Activated T-cell treated with anti-CD3 and anti-CD28 coated beads, Interleukin-2, amount 50 U/mL, for 24 hours (primary cell): Measurements from ENCODE around the gene REPS1.
"Not testable (repeated sequence)": the region's sequence is repeated elsewhere in the genome, so short reads cannot be mapped to it uniquely, and the experiment has no call there.

Experiments used
- DNase-seq: peaks from one replicate; pipeline ENCODE4 v3.0.0-alpha.2; 2020
- H3K27ac Mint-ChIP-seq: 2 replicates; pipeline ENCODE4 v1.8.0; 2020; ENCODE audit warnings: mild to moderate bottlenecking, mixed read lengths
- H3K27me3 Mint-ChIP-seq: 2 replicates; pipeline ENCODE4 v1.8.0; 2020; ENCODE audit warnings: mixed read lengths
- H3K36me3 Mint-ChIP-seq: 2 replicates; pipeline ENCODE4 v1.8.0; 2020; ENCODE audit warnings: low read depth, mixed read lengths
- H3K4me1 Mint-ChIP-seq: 2 replicates; pipeline ENCODE4 v1.8.0; 2020; ENCODE audit warnings: low read depth, mixed read lengths
- H3K4me3 Mint-ChIP-seq: 2 replicates; pipeline ENCODE4 v1.8.0; 2020; ENCODE audit warnings: mild to moderate bottlenecking, moderate library complexity, mixed read lengths
- H3K9me3 Mint-ChIP-seq: 2 replicates; pipeline ENCODE4 v1.8.0; 2020; ENCODE audit warnings: mixed read lengths

REPS1 gene, protein sequence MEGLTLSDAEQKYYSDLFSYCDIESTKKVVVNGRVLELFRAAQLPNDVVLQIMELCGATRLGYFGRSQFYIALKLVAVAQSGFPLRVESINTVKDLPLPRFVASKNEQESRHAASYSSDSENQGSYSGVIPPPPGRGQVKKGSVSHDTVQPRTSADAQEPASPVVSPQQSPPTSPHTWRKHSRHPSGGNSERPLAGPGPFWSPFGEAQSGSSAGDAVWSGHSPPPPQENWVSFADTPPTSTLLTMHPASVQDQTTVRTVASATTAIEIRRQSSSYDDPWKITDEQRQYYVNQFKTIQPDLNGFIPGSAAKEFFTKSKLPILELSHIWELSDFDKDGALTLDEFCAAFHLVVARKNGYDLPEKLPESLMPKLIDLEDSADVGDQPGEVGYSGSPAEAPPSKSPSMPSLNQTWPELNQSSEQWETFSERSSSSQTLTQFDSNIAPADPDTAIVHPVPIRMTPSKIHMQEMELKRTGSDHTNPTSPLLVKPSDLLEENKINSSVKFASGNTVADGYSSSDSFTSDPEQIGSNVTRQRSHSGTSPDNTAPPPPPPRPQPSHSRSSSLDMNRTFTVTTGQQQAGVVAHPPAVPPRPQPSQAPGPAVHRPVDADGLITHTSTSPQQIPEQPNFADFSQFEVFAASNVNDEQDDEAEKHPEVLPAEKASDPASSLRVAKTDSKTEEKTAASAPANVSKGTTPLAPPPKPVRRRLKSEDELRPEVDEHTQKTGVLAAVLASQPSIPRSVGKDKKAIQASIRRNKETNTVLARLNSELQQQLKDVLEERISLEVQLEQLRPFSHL

GRCh38 chr6:138987643-138988468 lies at the start of gene REPS1:
Gene REPS1 (minus strand): TSS chr6:138988253. CDS start chr6:138987682, 571 bp downstream.
- DNase-seq: peak; percentile 97
- no peak within 1 kb of the TSS for H3K4me3 Mint-ChIP-seq
- no peaks in the 10 kb centered on the region for H3K9me3 Mint-ChIP-seq
- peaks cover 8% of the 10 kb centered on the region for H3K36me3 Mint-ChIP-seq
- H3K4me1 Mint-ChIP-seq: peaks cover 11% of the 10 kb centered on the region
- no peaks in the 10 kb centered on the region for H3K27me3 Mint-ChIP-seq
- H3K27ac Mint-ChIP-seq: peak within 1 kb of the TSS; percentile 97

DNA sequence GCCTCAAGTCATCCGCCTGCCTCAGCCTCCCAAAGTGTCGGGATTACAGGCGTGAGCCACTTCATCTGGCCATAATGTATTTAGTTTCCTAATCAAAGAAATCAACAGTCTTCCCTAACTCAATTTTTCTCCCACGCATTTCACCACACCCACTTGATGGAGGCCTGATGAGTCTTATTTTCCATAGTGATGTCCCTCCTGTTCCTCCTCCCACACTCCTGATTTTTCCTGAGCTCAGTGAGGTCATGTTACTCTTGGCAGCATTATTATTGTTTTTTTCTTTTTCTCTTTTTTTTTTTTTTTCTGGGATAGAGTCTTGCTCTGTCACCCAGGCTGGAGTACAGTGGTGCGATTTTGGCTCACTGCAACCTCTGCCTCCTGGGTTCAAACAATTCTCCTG lies 49.4 kb upstream of the REPS1 start:
- peaks cover 34% of the 10 kb centered on the region for H3K4me1 Mint-ChIP-seq
- no peak for DNase-seq
- no peaks in the 10 kb centered on the region for H3K9me3 Mint-ChIP-seq
- peaks cover 92% of the 10 kb centered on the region for H3K36me3 Mint-ChIP-seq
- H3K4me3 Mint-ChIP-seq: no peak overlapping the region
- H3K27ac Mint-ChIP-seq: peak overlapping the region; percentile 50
- no peaks in the 10 kb centered on the region for H3K27me3 Mint-ChIP-seq

DNA sequence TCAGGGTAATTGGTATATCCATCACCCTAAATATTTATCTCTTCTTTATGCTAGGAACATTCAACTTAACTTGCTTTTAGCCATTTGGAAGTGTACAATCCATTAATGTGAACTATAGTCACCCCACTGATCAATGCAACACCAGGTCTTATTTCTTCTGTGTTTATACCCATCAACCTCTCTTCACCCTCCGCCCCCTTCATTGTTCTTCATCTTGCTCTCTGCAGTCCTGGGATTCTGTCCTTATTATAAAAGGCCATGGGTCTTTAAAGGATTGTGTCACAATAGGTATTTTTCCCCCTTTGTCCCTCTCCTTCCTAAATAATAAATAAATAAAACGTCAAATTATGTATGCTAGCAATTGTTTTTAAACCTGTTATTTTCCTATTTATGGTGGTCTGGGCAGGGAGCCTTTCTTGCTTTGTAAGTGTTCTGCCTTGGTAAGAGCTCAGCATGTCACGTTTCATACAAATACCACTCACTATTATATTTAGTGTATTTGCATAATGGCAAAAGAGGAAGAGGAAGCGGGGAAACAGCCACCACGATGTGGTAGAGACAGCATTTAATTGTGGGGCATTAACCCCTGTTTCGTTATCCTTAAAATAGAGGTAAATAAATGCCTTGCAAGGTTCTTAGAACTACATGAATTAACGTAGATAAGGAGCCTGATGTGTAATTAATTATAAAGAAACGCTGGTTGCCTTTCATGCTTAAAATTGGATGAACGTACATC lies 42.3 kb upstream of the REPS1 start:
- H3K27me3 Mint-ChIP-seq: no peaks in the 10 kb centered on the region
- peaks cover 44% of the 10 kb centered on the region for H3K36me3 Mint-ChIP-seq
- H3K27ac Mint-ChIP-seq: no peak overlapping the region
- H3K9me3 Mint-ChIP-seq: no peaks in the 10 kb centered on the region
- peaks cover 24% of the 10 kb centered on the region for H3K4me1 Mint-ChIP-seq
- H3K4me3 Mint-ChIP-seq: no peak overlapping the region
- DNase-seq: no peak

- Mint-ChIP-seq H3K36me3 (peaks cover 36% of the 10 kb centered on the region), H3K27me3 (no peaks in the 10 kb centered on the region), H3K4me1 (peaks cover 24% of the 10 kb centered on the region), H3K4me3 (no peak overlapping the region), H3K9me3 (no peaks in the 10 kb centered on the region), H3K27ac (no peak overlapping the region)
- no peak for DNase-seq
Measured at GRCh38 chr6:139029470-139030227, 41.6 kb upstream of the REPS1 start.

DNA sequence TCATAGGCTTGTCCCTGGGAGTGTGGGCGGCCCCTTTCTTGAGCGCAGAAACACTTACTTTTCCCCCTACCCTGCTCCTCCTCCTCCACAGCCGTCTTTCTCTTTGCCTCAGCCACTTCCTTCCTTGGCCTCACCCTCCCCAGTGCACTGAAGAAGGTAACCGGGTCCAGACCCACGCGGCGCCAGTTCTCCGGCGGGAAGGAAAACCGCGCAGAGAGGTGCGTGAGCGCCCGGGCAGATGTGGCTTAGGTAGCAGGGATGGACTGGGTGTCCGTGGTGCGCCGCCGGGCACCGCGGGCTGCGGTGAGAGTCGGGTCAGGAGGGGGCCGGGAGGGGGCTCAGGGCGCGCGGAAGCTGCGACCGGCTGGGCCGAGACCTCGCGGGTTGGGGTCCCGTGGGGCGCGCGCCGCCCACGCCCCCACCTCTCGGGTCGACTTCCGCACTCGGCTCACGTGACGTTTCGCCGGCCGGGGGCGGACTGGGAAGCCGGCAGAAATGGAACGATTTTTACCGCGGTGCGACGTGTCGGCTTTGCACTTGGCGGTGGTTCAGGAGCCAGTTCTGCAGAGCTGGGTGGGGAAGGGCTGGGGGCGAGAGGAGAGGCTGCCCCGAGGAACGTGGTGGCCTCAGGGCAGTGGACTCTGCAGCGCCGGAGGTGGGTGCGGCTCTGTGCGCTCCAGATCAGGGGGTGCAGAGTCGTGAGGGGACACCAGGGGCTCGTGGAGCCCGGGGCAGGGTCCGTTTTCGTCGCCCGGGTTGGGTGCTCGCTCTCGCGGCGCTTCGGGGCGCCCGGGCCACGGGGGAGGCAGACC lies 40.8 kb upstream of the REPS1 start, which contains the start of gene ABRACL:
TSS of gene ABRACL (plus strand) at position 88 of the 812 bp plus-strand sequence. CDS start 5,416 bp downstream, outside the sequence.
- H3K36me3 Mint-ChIP-seq: peaks cover 28% of the 10 kb centered on the region
- no peak within 1 kb of the TSS for H3K4me3 Mint-ChIP-seq
- peak; percentile 87 for DNase-seq
- no peaks in the 10 kb centered on the region for H3K9me3 Mint-ChIP-seq
- H3K4me1 Mint-ChIP-seq: peaks cover 22% of the 10 kb centered on the region
- H3K27me3 Mint-ChIP-seq: no peaks in the 10 kb centered on the region
- H3K27ac Mint-ChIP-seq: peak within 1 kb of the TSS; percentile 93

DNA sequence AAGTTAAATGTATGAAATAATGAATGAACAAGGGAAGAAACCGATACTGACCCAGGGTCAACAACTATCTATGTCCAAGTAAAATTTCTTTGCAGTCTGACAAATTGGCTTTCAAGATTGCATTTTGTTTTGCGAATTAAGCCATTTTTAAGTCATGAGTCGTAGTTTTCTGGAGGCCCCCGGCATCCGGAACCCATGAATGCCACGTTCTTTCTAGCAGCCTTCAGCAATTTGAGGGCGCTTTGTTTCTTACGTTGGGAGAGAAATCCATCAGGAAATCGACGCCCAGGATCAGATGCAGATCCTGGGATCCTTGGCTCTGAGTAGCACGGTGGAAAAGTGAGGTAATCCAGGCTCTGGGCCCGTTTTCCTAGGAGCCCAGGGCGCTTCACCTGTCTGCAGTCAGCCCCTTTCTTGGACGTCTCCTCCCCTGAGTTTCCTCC lies 40.2 kb upstream of the REPS1 start:
- Mint-ChIP-seq H3K4me1 (peaks cover 17% of the 10 kb centered on the region), H3K27ac (peak overlapping the region; percentile 93), H3K9me3 (no peaks in the 10 kb centered on the region), H3K4me3 (no peak overlapping the region), H3K27me3 (no peaks in the 10 kb centered on the region), H3K36me3 (peaks cover 22% of the 10 kb centered on the region)
- DNase-seq: no peak

DNA sequence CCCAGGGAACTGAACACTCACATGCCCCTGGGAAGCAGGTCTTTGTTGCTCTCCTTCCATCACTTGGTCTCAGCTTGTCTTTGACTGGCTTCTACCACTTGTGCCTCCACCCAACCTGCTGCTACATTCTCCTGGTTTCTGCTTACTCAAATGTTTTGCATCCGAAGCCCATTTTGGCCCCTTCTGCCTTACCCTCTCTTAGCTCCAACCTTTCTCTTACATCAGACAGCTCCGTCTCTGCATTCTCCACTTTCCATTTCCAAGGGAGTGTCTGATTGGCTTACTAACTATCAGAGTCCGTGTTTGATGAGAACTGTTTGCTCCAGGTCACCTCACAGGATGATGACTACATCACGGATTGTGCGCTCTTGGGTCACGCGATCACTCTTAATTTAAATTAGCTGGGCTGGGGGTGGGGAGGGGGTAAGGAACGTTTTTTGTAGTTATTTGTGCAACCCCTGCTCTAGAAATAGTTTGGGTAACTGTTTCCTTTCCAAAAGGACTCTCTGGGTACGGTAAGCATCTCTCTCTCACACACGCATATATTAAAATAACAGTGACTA lies 39.6 kb upstream of the REPS1 start:
- Mint-ChIP-seq H3K4me3 (no peak overlapping the region), H3K36me3 (peaks cover 17% of the 10 kb centered on the region)
- peak; percentile 60 for DNase-seq

DNA sequence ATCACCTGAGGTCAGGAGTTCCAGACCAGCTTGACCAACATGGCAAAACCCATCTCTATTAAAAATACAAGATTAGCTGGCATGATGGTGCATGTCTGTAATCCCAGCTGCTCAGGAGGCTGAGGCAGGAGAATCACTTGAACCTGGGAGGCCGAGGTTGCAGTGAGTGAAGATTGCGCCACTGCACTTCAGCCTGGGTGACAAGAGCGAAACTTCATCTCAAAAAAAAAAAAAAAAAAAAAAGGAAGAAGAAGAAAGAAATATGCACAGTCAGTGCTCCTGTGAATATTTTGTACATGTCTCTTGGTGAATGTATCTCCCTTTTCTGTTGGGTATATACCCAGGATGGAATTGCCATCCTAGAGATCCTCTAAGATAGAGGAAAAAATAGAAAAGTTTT lies 37.4 kb upstream of the REPS1 start:
- H3K27ac Mint-ChIP-seq, DNase-seq, H3K9me3 Mint-ChIP-seq, H3K4me3 Mint-ChIP-seq, H3K4me1 Mint-ChIP-seq, H3K27me3 Mint-ChIP-seq: not testable (repeated sequence)
- peaks cover 12% of the 10 kb centered on the region for H3K36me3 Mint-ChIP-seq

More for the DNA sequence above, 39.6 kb upstream of the REPS1 start:
- H3K27me3 Mint-ChIP-seq: no peaks in the 10 kb centered on the region
- H3K9me3 Mint-ChIP-seq: no peaks in the 10 kb centered on the region
- peak overlapping the region; percentile 93 for H3K27ac Mint-ChIP-seq
- peaks cover 13% of the 10 kb centered on the region for H3K4me1 Mint-ChIP-seq

GRCh38 chr6:139020689-139021088 lies 32.6 kb upstream of the REPS1 start:
- no peak for DNase-seq
- Mint-ChIP-seq H3K4me1 (no peaks in the 10 kb centered on the region), H3K4me3 (no peak overlapping the region), H3K27ac (peak overlapping the region; percentile 34), H3K27me3 (no peaks in the 10 kb centered on the region), H3K9me3 (no peaks in the 10 kb centered on the region), H3K36me3 (no peaks in the 10 kb centered on the region)

GRCh38 chr6:139019722-139020121 lies 31.7 kb upstream of the REPS1 start:
- H3K36me3 Mint-ChIP-seq: no peaks in the 10 kb centered on the region
- no peak overlapping the region for H3K27ac Mint-ChIP-seq
- H3K9me3 Mint-ChIP-seq: no peaks in the 10 kb centered on the region
- no peak for DNase-seq
- H3K4me1 Mint-ChIP-seq: no peaks in the 10 kb centered on the region
- no peak overlapping the region for H3K4me3 Mint-ChIP-seq
- no peaks in the 10 kb centered on the region for H3K27me3 Mint-ChIP-seq

DNA sequence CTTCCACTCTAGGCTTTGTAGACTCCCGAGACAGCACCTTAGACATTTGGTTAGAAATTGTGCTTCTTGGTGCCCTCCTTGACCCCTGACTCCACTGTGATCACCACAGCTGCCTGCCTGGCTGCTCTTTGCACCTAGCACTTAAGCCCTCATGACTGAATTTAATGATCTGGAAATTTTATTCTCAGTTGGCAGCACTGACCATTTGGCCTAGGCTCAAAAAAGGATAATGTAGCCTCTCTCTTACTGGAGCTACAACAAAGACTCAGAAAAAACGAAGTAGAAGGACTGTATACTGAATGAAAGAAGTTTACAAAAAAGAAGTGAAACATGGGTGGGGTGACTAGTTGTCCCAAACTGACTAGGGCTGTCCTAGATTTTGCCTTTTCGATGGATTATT lies 29.2 kb upstream of the REPS1 start:
- H3K27me3 Mint-ChIP-seq: no peaks in the 10 kb centered on the region
- H3K4me3 Mint-ChIP-seq: no peak overlapping the region
- H3K4me1 Mint-ChIP-seq: no peaks in the 10 kb centered on the region
- DNase-seq: no peak
- H3K9me3 Mint-ChIP-seq: no peaks in the 10 kb centered on the region
- no peaks in the 10 kb centered on the region for H3K36me3 Mint-ChIP-seq
- no peak overlapping the region for H3K27ac Mint-ChIP-seq

- no peaks in the 10 kb centered on the region for H3K9me3 Mint-ChIP-seq
- no peaks in the 10 kb centered on the region for H3K4me1 Mint-ChIP-seq
- no peaks in the 10 kb centered on the region for H3K36me3 Mint-ChIP-seq
- DNase-seq: no peak
- H3K27ac Mint-ChIP-seq: no peak overlapping the region
- no peaks in the 10 kb centered on the region for H3K27me3 Mint-ChIP-seq
- no peak overlapping the region for H3K4me3 Mint-ChIP-seq
Measured at GRCh38 chr6:139016337-139017213, 28.5 kb upstream of the REPS1 start.
